GM19395 (cell line): ENCODE data around the gene RAB4B.
A peak's percentile ranks its signal among the peaks of the same experiment; 100 is the strongest.
"Not testable (repeated sequence)": the region's sequence is repeated elsewhere in the genome, so short reads cannot be mapped to it uniquely, and the experiment has no call there.

Experiments used
- ATAC-seq: cut with Tn5 transposase; IDR thresholded peaks from one replicate; pipeline ENCODE4 v1.9.1; 2021; ENCODE audit warnings: mild to moderate bottlenecking, moderate library complexity; ENCODE audit not compliant: unreplicated experiment

Gene RAB4B

DNA sequence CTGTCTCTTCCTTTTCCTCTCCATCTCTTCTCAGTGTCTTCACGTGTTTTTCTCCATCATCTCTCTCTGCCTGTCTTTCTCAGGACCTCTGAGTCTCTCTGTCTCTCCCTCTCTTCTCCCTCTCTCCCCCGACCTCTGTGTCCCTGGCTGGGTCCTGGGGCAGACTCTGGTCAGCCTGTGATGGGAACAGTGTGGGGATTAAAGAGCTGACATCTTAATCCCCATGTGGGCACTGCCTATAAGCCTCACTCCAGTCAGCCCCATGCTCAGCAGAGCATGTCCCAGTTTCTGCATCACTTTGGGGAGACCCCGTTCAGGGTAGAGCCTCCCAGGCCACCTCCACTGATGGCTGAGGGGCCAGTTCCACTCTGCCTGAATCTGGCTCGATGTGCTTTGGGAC lies 37.2 kb downstream of the RAB4B start:
- ATAC-seq: no peak

DNA sequence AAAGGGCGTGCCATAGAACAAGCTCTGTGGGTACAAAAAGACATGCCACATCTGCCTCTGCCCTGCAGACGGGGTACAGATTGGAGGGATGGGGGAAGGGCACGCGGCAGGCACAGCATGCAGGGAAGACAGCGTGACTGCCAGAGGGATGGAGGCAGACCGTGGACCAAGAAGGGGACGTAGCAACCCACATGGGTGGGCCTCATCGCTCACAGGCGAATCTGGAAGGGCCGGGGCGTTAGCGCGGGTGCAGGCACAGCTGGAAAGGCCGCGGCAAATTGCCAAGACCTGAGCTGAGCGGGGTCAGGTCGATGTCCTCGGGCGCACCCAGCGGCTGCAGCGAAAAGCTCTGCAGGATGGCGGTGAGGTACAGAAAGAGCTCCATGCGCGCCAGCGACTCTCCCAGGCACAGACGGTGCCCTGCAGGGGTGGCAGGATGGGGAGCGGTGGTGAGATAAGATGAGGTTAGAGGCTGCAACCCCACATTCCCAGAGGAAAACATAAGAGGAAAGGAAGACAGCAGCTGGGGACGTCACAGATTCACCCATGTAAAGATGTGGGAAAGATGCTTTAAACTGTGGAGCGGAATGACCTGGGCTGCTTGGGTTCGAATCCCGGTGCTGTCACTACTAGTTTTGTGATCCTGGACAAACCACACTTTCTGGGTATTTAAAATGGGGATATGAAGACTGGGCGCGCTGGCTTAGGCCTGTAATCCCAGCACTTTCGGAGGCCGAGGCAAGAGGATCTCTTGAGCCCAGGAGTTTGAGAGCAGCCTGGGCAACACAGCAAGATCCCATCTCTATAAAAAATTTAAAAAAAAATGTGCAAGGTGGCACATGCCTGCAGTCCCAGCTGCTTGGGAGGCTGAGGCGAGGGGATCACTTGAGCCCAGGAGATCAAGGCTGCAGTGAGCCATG lies 40.7 kb downstream of the RAB4B start:
- ATAC-seq: peak; percentile 47

DNA sequence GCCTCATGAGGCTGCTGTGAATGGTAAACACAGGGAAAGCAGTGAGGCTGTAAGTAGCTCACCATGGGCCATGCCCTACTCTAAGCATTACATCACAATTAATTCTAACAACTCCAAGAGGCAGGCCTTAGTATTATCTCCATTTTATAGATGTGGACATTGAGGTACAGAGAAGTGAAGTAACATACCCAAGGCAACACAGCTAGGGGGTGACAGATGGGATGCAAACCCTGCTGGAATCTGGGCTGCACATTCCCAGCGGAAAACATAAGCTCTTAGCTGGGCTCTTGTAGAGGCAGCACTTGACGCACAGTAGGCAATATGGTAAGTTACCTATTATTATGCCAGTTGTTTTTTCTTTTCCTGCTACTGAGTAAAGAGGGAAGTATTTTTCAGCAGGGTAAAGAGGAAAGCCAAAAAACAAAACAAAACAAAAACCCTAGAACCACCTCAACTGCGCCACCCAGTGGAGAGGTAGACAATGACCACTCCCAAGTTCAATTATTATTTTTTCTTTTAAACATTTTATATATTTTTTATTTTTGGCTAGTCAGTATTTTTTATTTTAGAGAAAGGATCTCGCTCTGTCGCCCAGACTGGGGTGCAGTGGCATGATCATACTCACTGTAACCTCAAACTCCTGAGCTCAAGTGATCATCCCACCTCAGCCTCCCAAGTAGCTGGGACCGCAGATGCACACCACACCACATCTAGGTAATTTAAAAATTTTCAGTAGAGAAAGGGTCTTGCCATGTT lies 41.6 kb downstream of the RAB4B start:
- not testable (repeated sequence) for ATAC-seq

DNA sequence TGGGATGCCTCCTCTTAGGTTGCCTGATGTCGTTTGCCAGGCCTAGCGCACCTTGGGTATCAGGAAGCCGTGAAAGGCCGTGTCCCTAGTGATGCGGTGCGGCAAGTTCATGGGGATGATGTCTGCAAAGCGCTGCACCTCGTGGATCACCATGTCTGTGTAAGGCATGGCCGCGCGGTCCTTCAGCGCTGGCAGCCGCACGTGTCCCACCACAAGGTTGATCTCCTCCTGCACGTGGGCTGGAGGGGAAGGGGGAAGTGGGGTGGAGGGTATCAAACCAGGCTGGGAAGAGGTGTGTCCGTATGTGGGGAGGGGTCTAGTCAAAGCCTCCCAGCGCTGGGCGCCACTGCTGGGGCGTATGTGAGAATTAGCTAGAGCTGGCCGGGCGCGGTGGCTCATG lies 44.1 kb downstream of the RAB4B start:
- ATAC-seq: no peak

DNA sequence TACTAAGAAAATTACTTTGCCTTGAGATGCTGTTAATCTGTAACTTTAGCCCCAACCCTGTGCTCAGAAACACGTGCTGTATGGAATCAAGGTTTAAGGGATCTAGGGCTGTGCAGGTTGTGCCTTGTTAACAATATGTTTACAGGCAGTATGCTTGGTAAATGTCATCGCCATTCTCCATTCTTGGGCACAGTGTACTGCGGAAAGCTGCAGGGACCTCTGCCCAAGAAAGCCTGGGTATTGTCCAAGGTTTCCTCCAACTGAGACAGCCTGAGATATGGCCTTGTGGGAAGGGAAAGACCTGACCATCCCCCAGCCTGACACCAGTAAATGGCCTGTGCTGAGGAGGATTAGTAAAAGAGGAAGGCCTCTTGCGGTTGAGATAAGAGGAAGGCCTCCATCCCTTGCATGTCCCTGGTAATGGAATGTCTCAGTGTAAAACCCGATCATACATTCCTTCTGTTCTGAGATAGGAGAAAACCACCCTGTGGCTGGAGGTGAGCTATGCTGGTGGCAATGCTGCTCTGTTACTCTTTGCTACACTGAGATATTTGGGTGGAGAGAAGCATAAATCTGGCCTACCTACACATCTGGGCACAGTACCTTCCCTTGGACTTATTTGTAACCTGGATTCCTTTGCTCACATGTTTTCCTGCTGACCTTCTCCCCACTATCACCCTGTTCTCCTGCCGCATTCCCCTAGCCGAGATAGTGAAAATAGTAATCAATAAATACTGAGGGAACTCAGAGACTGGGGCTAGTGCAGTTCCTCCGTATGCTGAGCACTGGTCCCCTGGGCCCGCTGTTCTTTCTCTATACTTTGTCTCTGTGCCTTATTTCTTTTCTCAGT lies 44.9 kb downstream of the RAB4B start:
- not testable (repeated sequence) for ATAC-seq

DNA sequence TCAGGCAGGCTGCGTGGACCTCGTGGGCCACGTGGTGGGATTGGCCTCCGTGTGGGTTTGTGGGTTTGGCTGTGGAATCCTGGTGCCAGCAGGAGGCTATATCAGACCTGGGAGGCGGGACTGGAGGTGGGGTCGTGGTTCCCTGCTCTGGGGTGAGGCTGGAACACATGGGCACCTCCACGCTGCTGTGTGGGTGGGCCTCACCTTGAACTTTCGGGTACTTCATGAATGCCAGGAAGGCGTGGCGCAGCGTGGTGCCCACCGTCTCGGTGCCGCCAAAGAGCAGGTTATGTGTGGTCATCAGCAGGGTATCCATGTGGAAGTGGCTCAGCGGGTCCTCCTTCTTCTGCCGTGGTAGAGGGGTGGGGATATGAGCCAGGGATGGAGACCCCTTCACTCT lies 46.9 kb downstream of the RAB4B start:
- not testable (repeated sequence) for ATAC-seq

DNA sequence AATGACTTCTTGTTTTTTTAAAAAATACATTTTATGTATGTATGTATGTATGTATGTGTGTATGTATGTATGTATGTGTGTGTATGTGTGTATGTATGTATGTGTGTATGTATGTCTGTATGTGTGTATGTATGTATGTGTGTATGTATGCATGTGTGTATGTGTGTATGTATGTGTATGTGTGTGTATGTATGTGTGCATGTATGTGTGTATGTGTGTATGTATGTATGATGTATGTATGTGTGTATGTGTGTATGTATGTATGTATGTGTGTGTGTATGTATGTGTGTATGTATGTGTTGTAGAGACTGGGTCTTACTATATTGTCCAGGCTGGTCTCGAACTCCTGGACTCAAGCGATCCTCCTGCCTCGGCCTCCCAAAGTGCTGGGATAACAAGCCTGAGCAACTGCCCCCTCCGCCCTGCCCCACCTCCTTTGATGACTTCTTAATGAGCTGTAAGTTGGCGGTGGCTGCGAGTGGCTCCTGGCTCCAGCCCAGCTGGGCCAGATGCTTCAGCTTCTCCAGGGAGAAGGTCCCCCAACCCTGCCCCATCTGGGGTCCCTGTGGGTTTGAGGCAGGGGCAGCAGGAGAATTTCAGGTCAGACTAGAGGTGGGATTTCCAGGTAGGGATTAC lies 47.5 kb downstream of the RAB4B start:
- not testable (repeated sequence) for ATAC-seq

DNA sequence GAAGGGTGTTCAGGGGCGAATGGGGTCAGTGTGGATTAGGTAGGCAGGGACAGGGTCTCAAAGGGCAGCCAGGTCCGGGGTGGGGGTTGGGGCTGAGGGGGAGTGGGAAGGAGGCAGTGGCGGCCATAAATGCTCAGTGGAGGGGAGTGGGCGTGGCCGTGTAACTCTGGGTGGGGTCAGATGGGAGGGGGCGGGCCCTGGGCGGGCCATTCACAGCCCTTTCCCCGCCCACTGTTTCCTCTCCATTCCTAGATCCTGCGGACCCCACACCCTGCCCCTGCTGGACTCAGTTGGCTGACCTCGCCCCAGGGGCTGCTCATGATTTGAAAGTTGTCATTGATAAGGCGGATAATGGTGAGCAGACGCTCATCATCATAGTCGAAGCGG lies 48.3 kb downstream of the RAB4B start:
- ATAC-seq: not testable (repeated sequence)

DNA sequence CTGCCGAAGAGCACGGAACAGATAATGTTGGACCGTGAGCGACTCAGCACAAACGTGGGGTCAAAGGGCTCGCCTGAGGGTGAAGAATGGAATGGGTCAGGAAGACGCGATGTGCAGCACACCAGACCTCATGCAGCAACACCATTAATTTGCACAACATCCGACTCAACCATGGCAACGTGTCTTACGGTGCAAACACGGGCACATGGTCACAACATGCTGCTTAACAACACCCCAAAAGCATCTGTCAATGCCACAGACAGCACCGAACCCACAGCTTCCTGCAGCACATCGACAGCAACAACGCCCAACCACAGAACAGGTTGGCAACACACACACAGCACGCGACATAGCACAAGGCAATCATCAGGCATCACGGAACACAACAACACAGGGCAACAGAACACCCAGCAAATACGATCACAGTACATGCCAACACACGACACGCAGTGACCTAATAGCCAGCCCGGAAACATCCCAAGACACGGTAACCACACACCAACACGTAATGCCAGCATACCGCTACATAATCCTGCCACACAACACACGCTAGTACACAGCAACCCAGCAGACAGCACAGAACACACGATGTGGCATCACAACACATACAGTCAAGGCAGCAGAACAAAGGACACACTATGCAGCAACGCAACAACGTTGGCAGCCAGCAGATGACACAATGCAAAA lies 48.8 kb downstream of the RAB4B start:
- ATAC-seq: not testable (repeated sequence)

DNA sequence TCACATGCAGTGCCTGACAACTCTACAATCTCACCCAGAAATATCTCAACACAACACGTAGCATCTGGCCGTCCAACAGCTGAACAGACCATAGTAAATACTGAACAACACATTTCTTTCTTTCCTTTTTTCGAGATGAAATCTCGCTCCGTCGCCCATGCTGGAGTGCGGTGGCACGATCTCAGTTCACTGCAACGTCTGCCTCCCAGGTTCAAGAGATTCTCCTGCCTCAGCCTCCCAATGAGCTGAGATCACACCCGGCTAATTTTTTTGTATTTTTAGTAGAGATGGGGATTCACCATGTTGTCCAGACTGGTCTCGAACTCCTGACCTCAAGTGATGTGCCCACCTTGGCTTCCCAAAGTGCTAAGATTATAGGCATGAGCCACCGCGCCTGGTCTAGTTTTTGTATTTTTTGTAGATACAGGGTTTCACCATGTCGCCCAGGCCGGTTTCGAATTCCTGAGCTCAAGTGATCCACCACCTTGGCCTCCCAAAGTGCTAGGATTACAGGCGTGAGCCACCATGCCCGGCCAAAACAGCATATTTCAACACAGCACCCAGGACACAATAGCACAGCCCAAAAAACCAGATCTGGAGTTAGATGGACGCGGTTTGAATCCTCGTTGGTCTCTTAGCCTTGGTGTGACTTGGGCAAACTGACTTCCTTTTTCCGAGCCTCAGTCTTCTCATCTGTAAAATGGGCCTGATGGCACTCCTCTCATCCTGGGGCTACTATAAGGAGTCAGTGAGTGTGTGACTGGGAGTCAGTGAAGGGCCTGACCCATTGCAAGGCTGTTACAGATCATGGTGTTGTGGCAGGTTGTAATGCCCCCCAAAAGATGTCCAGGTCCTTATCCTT lies 49.6 kb downstream of the RAB4B start:
- no peak for ATAC-seq

DNA sequence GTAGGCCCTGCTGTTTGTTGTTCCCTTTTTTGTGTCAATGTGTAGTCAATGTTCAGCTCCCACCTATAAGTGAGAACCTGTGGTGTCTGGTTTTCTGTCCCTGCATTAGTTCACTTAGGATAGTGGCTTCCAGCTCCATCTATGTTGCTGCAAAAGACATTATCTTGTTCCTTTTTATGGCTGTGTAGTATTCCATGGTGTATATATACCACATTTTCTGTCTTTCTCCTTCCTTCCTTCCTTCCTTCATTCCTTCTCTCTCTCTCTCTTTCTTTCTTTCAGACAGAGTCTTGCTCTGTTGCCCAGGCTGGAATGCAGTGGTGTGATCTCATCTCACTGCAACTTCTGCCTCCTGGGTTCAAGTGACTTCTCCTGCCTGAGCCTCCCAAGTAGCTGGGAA lies 51.2 kb downstream of the RAB4B start:
- ATAC-seq: no peak

DNA sequence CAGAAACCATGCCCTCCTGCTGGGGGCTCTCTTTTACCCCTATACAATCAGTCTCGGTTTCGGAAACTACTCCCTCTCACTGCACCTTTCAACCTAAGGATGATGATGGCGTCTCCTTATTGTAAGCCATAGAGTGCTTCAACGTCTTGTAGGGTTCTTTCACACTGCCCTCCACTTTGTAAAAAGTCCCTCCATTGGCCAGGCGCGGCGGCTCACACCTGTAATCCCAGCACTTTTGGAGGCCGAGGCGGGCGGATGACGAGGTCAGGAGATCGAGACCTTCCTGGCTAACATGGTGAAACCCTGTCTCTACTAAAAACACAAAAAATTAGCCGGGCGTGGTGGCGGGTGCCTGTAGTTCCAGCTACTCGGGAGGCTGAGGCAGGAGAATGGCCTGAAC lies 52.7 kb downstream of the RAB4B start:
- ATAC-seq: not testable (repeated sequence)

DNA sequence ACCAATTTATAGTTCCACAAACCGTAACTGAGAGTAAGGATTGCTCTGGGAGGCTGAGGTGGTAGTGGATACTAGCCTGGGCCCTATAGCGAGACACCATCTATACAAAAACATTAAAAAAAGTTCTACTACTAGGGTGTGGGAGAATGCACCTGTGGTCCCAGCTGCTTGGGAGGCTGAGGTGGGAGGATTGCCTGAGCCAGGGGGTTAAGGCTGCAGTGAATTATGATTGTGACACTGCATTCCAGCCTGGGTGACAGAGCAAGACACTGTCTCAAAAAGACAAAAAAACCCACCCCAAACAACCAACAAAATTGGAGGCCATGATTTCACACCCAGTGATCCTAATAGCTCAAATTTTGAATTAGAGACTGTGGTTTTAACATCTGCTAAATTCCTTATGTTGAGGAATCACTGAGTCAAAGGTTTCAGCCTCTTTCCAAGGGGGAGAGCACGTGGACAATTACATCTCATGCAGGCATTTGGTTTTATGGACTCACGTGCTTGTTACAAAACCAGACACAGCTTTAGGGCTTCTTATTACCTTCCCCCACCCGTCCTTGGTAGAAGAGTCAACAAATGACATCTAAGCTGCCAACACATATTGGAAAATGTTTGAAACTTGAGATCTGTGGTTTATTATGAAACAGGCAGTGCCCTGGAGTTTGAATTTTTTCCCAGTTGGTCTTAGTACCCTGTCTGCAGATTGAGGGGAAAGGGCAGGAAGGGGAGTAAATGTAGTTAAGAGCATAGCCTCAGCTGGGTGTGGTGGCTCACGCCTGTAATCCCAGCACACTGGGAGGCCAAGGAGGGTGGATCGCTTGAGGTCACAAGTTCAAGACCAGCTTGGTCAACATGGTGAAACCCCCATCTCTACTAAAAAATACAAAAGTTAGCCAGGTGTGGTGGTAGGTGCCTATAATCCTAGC lies 53.7 kb downstream of the RAB4B start:
- ATAC-seq: no peak

DNA sequence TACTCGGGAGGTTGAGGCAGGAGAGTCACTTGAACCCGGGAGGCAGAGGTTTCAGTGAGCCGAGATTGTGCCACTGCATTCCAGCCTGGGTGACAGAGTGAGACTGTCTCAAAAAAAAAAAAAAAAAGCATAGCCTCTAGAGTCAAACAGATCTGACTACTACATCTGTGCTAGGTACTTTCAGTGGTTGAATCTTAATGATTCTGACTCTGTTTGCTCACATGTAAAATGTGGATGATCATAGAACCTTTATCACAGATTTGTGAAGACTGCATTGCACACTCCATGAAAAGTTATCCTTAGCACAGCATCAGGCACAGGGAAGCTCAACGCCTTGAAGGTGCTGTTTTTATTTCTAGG lies 54.4 kb downstream of the RAB4B start:
- not testable (repeated sequence) for ATAC-seq

DNA sequence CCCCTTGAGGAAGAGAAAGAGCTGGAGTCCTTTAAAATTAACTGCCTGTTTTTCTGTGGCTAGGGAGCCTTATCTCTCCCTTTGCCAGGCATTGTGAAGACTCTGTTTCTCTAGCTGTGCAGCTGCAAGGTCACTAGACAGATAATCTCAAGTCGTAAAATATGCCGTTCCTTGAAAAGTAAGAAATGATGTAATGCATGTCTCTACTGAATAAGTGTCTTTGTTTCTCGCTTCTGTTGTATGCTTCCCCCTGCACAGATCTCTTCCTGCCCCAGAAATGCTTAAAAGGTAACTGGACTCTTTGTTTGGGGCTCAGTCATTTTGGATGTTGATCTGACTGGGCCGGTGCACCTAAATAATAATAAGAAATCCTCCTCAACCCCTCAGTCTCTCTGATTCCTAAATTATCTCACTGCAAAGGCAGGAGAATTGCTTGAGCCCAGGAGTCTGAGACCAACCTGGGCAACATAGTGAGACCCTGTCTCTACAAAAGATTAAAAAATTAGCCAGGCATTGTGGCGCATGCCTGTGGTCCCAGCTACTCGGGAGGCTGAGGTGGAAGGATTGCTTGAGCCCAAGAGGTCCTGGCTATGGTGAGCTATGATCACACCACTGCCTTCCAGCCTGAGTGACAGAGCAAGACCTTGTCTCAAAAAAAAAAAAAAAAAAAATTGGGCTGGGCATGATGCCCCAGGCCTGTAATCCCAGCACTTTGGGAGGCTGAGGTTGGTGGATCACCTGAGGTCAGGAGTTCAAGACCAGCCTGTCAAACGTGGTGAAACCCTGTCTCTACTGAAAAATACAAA lies 55.9 kb downstream of the RAB4B start:
- not testable (repeated sequence) for ATAC-seq

DNA sequence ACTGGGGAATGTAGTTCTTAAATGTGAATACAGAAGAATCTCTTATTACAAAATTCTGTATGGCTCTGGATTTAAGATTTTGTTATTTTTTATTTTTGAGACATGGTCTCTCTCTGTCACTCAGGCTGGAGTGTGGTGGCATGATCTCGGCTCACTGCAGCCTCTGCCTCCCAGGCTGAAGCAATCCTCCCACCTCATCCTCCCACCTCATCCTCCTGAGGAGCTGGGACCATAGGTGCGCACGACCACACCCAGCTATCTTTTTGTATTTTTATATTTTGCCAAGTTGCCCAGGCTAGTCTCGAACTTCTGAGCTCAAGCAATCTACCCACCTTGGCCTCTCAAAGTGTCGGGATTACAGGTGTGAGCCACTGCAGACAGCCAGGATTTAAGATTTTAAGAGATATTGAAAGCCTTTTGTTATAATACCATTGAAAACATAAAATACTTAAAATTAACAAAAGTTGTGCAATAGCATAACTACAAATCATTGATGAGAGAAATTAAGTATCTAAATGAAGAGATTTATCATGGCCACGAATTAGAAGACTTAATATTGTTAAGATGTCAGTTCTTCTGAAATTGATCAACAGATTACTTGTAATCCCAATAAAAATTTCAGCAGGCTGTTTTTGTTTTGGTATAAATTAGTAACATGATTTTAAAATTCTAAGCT lies 58.8 kb downstream of the RAB4B start:
- ATAC-seq: no peak

DNA sequence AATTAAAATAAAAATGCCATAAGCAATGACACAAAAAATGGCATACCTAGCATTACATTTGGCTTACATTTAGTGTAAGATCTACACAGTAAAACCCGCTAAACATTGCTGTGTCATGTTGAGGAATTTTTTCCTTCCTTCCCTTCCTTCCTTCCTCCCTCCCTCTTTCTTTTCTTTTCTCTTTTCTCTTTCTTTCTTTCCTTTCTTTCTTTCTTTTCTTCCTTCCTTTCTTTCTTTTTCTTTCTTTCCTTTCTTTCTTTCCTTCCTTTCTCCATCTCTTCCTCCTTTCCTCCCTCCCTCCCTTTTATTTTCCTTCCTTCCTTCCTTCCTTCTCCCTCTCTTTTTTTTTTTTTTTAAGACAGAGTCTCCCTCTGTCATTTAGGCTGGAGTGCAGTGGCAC lies 60.4 kb downstream of the RAB4B start:
- ATAC-seq: not testable (repeated sequence)
